GM18861 (cell line): ENCODE data around the gene IFITM10.

Source experiments
- ATAC-seq: cut with Tn5 transposase; IDR thresholded peaks from one replicate; pipeline ENCODE4 v1.9.1; 2021; ENCODE audit not compliant: unreplicated experiment

IFITM10 gene

DNA sequence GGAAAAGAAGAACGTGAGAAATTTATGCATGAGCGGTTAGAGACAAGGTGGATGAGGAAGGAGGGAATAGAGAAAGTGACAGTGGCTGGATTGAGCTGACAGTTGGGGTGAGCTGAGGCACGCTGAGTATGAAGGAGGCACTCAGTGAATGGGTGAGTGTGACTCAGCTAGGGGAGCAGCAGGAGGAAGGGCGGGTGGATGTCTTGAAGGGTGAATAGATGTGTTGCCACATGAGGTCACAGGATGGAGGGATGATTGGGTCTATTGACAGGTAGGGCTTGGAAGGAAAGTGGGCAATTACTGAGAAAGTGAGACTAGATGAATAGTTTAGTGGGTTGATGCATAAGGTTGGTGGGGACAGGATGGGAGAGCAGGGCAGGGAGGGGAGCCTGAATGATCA is 8.0 kb downstream of the IFITM10 start:
- ATAC-seq = no peak

DNA sequence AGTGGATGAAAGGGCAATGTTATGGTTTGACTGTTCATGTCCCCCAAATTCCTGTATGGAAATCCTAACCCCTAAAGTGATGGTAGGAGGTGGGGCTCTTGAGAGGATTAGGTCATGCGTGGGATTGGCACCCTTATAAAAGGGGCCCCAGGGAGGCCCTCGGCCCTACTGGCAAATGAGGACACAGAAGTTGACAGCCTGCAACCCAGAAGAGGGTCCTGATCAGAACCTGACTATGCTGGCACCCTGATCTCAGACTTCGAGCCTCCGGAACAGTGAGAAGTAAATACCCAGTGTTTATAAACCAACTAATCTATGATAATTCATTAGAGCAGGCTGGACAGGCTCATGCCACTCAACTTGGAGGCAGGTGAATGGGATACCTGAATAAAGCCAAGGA is 8.7 kb downstream of the IFITM10 start:
- ATAC-seq = no peak

DNA sequence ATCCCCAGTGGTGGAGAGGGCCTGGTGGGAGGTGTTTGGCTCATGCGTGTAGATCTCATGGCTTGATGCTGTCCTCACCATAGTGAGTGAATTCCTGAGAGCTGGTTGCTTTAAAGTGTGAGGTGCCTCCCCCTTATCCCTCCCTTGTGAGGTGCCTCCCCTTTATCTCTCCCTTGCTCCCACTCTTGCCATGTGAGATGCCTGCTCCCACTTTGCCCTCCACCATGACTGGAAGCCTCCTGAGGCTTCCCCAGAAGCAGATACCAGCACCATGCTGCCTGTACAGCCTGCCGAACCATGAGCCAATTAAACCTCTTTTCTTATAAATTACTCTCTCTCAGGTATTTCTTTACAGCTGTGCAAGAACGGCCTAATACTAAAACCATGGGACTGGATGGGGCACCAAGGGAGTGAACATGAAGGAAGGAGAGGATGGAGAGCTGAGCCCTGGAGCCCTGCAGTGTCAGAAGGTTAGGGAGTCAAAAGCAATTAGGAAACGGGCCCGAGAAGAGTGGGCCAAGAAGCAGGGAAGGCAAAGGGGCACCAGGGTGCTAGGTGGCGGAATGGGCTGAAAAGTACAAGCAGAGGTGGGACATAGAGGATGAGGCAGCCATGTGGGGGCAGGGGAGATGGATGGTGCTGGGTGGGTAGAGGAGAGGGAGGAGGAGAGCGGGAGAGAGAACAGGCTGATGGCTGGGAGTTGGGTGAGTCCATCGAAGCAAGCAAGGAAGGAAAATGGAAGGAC is 9.4 kb downstream of the IFITM10 start:
- ATAC-seq = no peak

DNA sequence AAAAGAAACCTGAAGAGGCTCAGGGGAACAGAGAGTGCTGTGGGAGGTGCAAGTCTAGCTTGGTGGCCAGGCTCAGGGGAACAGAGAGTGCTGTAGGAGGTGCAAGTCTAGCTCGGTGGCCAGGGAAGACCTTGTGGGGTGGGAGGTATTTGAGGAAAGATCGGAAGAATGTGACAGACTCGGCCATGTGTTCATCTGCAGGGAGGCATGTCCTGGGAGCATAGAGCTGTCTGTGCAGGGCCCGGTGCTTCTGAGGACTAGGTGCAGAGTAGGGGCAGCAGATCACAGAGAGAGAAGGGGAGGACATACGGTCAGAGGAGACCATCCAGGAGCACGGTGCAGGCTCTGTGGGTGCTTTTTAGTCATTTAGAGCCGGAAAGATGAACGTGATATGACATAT is 10.8 kb downstream of the IFITM10 start:
- no peak for ATAC-seq

DNA sequence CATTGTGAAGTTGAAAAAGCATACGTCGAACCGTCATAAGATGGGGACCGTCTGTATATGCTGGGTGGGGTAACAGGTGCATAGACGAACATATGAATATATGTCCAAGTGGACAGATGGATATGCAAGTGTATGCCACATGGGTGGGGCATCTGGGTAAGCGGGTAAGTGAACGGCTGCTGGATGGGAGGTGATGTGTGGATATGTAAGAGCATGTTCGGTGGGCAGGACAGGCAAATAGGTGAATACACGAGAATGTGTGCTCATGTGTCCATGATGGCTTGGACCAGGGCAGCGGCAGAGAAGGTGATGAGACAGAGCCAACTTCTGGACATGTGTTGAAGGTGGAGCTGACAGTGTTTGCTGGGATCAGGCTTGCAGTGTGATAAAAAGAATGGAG is 12.0 kb downstream of the IFITM10 start:
- no peak for ATAC-seq

DNA sequence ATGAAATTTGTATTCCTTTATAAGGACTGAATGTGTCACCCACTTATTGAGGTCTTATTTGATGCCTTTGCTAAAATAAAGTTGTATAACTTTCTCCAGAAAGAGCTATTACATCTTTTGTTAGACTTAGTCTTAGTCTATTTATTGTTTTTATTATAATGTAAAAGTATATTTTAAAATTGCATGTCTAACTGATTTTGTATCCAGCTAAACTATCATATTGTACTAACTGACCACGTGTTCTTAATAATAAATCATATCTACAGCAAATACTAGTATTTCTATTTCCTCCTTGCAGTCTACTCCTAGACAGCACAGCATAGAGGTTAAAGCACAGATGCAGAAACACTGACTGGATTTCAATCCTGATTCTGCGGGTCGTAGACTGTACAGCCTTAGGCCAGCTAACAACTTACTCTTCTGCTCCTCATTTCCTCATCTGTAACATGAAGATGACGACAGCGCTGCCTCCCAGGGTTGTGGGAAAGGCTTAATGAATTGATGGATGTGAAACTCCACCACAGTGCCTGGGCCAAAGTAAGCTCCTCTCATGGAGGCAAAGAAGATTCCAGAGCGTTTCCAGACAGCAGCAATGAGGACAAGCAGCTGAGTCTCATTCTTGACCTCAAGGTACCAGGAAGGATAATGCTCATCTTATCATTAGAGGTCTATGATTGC is 13.2 kb downstream of the IFITM10 start:
- no peak for ATAC-seq

DNA sequence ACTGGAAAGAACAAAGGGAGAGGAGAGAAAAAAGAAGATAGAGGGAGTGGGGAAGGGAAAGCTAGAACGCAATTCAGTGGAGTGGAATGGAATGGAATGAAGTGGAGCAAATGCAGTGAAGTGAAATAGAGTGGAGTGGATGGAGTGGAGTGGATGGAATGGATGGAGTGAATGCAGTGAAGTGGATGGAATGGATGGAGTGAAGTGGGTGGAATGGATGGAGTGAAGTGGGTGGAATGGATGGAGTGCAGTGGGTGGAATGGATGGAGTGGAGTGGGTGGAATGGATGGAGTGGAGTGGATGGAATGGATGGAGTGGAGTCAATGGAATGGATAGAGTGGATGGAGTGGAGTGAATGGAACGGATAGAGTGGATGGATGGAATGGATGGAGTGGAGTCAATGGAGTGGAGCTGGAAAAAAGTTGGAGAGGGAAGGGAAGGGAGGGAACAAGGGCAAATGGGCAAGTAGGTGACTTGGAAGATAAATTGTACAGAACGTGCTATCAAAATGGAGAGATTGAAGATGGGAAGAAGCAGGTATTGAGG is 13.9 kb downstream of the IFITM10 start:
- ATAC-seq = no peak

DNA sequence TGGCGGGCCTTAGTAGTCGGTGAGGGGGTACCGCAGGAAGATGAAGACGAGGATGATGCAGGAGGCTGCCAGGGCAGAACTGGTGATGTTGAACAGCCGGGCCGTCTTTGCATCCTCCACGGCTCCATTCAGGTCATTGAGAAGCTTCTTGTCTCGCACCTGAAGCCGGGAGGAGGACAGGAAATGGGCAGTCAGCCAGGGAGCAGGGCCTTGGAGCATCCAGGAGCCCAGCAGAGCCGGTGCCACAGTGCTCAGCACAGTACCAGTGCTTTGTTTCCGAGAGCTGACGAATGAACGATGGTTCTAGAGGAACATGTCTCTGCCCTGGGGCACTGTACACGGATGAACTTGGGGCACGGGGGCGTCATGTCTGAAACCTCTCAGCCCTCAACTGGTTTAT is 15.1 kb downstream of the IFITM10 start:
- ATAC-seq = no peak

DNA sequence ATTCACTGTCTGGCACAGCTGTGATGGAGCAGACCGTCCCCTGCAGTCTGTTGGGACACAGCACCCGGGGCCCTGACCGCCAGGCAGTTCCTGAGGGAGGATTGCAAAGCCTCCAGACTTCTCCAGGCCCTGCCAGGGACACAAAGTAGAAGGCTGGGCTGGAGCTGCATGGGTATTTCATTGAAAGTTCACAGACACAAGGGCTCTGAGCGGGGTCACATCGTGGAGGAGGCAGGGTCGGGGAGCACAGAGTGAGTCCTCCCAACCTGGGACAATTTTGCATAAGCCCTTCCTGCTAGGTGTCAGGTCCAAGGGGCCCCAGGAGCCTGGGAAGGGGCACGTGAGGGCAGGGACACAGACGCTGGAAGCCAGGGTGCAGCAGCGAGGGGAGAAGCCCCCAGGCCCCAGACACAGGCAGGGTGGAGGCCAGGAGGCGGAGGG is 15.7 kb downstream of the IFITM10 start:
- ATAC-seq = no peak

DNA sequence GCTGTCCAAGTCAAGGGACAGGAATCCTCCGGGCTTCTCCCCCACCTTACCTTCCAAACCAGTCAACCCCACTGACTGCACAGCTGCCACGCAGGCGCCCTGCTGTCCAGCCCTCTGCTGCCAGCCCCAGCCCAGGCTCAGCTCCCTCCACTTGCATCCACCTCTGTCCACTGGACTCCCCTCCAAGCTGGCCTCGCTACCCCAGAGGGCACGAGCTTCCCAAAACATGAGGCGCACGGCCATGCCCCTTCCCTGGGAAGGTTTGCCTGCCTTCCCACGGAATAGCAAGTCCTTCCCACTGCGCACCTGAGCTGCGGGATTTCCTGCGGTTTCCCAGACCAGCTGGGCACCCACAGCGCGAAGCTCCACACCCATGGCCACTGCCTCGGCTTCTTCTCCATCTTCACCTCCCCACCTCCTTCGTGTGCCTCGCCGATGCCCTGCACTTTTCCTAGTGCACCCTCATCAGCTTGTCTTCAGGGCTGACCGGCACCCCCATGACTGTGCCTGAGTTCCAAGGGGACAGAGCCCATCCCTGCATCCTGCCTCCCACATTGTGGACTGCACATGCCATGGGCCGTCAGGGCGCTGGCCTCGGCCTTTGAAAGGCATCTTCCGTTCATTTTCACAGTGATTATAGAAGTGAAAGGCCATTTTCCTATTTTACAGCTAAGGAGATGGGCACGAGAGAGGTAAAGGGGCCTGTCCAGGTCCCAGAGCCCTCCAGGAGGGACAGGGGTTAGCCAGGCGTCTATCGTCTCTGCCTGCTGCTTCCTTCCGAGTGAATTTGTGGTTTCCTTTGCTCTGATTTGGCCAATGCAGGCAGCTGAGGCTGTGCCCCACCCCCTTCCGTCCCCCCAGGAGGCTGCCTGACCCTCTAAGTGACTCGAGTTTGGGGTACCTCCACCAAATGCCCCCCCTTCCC is 16.4 kb downstream of the IFITM10 start:
- no peak for ATAC-seq

DNA sequence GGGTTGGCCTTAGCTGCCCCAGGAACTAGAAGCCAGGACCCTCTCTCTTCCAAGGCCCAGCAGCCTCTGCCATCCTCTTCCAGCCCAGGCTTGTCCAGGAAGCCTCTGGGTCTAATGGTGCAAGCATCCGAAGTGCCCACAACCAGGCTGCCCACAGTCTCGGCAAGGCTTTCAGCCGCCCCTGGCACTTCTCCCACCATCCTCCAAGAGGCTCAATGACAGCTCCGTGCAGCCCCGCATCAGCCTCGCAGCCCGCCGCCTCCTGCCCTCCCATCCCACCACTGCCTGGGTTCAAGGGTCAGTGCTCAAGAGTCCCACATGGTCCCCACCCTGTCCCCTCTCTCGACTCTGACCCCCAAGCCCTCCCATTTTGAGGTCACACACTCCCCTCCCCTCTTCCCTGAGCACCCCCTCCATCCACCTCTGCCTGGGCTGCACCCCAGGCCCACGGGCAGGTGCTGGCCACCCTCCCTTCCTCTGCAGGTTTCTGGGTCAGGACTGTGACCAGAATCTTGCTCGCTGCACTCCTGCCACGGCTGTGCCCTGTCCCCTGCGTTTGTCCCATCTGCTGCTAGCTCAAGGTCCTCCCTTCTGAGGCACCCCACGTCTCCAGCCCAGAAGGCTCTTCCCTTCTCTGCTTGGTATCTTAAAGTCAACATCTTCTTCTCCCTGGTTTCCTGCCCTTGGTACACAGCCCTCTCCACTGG is 17.2 kb downstream of the IFITM10 start:
- ATAC-seq = no peak

DNA sequence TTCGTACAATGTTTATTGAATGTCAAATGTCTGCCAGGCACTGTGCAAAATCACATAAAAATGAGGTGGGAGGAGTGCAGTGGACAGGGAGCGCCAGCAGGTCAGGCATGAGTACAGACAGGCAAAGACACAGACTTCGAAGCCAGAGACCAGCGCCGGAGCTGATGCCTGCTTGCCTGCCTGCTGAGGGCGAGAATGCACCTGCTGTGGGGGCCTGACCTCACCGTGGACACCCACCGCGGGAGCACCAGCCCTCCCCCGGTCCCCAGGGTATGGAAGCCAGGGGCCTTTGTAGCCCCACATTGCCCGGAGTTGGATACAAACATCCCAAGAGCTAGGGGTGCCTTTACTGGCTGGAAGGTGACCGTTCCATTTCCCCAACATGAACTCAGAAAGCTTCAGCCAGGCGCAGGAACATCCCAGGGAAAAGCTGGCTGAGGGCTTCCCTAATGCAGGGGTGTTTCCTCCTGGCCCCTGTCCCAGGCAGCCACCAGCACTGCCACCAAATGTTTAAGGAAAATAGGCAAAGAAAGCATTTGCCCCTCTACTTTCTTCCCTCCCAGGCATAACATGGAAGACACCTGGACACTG is 17.9 kb downstream of the IFITM10 start:
- ATAC-seq = no peak

DNA sequence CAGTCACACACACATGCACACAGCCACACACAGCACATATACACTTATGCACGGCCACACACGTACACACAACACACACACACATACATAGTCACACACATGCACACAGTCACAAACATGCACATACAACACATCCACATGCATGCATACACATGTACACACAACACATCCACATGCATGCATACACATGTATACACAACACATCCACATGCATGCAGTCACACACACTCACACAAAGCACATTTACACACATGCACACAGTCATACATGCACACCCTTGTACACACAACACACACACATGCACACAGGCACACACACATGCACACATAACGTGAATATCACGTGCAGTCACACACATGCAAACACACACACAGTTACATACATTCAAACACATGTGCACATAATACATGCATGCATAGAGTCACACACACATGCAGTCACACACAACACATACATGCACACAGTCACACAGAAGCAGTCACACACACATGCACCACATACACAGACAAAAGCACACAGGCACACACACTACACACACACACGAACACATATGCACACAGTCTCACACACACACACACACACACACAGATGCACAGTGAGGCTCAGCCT is 18.8 kb downstream of the IFITM10 start:
- no peak for ATAC-seq

DNA sequence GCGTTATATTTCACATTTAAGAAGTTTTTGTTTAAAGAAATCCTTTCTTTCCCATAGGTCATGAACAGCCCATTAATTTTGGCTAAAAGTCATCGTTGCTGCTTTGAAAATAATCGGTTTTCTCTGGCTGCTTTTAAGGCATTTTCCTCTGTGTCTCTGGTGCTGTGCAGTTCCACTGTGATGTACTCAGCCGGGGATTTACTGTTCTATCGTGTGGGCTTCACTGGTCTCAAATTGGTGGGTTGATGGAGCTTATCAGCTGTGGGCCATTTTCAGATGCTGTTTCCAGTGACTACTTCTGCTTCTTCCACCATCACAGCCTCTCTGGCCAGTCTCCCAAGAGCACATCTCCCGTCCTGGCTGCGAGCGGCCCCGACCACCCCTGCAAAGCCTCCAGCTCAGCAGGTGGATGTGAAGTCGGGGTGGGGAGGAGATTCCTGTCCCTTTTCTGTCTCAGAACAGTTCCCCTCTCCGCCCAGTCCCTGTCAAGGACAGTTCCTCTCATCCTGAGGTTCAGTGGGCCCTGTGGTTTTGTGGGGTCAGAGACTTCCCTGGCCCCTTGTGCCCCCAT is 20.3 kb downstream of the IFITM10 start:
- no peak for ATAC-seq

DNA sequence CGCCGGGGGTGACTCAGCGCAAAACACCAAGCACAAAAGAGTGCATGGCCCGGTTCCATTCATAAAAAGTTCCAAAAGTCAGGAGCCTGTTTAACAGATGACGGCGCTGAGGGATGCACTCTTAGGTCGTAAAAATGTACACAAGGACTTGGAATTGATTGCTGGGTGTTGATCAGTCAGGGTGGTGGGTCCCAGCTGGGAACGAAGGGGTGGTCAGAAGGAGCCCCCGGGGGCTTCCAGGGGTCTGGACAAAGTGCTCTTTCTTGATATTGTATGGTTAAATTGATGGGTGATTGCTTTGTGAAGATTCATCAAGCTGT is 20.7 kb downstream of the IFITM10 start:
- no peak for ATAC-seq

DNA sequence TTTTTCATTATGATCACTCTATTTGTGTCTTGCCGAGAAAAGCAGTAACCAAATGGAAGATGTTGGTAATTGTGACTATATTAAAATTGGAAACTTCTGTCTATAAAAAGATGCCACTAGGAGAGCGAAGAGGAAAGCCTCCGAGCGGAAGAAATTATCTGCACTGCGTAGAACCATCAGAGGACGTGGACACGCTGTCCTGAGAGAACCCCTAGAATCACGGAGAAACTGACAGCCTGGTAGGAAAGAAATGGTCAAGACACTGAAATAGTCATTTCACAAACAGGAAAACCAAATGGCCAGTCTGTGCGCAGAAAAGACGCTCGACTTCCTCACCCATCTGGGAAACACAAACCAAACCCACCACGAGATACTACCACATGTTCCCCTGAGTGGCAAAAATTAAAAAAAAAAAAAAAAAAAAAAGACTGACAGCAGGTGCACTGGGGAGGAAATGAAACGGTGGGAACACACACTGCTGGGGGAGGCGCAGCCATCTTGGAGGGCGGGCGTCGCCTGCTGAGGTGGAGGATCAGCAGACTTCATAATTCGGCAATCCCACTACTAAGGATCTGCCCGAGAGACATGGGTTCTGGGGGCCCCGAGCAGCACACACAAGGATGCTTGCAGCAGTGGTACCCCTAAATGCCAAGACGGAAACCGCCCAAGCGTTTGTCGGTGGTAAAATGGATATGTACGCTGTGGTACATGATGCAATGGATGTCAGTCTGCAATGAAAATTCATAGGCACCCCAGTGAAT is 21.3 kb downstream of the IFITM10 start:
- no peak for ATAC-seq

DNA sequence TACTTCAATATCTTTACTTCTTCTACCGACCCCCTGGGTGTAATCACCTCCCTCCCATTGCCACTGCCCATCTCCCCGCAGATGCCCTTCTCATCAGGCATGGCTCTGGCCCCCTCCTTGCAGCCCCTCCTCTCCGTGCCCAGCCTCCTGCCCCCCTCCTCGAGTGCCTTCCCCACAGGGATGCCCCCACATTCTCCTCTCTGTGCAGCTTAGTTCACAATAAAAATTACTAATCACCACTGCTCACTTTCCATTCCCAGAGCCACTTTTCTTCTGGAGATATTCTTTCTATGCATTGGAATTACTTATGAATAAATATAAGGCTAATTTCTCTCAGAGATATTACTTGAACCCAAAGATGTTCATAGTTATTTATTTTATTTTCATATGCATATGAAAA is 22.1 kb downstream of the IFITM10 start:
- ATAC-seq = no peak

DNA sequence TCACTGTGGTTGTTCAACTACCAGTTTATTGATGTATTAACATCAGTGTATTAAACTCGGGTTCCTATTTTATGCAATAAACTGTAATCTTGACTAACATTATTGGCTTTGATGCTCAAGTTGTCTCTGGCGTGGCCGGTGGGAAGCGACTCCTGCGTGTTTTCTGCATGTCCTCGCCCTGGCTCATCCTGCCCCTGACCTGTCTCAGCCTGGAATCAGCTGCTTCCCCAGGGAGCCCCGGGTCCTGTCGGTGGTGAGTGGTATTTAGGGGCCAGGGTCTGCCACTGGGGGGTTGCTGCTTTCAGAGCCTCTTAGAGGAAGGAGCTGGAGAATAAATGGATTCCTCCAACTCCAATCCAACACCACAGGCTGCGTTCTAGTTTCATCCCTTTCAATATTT is 22.5 kb downstream of the IFITM10 start:
- ATAC-seq = no peak

DNA sequence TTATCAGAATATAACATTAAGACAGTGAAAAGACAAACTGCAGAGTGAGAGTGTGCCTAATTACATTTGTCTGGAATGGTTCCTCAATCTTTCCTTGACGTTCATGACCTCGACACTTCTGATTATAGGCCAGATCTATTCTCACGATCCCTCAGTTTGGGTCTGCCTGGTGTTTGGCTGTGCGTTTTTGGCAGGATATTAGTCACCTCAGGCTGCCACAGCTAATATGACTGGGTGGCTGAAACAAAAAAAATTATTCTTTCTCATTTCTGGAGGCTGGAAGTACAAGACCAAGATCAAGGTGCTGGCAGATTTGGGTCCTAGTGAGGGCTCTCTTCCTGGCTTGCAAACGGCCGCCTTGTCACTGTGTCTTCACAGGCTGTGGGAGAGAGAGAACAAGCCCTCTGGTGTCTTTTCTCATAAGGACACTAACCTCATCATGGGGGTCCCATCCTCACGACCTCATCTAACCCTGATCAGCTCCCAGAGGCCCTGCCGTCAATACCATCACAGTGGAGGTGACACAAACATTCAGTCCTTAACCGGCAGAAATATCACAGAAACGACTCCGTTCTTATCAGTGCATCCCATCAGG is 23.2 kb downstream of the IFITM10 start:
- no peak for ATAC-seq
